Smooth muscle cell (in vitro differentiated cells): ENCODE data around the gene PARVA. TPM values are rescaled to one million over a fixed set of nuclear protein-coding genes. Genes with fewer than 3 reads are reported as not detected.
A peak's percentile ranks its signal among the peaks of the same experiment; 100 is the strongest.

Experiments used
- DNase-seq: peaks from one replicate; lab custom pipeline; 2025; ENCODE audit not compliant: unreplicated experiment; lab: John Stamatoyannopoulos, UW
- H2AFZ ChIP-seq: fragments of 200-600 bp; sonication (generic); 2 replicates; pipeline ENCODE4 v1.6.0; 2016; ENCODE audit warnings: antibody characterized with exemption, low read depth, mild to moderate bottlenecking
- H3F3A ChIP-seq: fragments of 200-600 bp; sonication (generic); 2 replicates; pipeline ENCODE4 v1.6.0; 2017; ENCODE audit warnings: antibody characterized with exemption, low read depth
- H3K27ac ChIP-seq: fragments of 200-600 bp; sonication (generic); 2 replicates; pipeline ENCODE4 v1.5.1; 2016; ENCODE audit warnings: low read depth, mild to moderate bottlenecking
- H3K27me3 ChIP-seq: fragments of 200-600 bp; sonication (generic); 2 replicates; pipeline ENCODE4 v1.6.1; 2016; ENCODE audit warnings: low read depth, mild to moderate bottlenecking
- H3K36me3 ChIP-seq: fragments of 200-600 bp; sonication (generic); 2 replicates; pipeline ENCODE4 v1.5.1; 2016; ENCODE audit warnings: low read depth
- H3K4me1 ChIP-seq: fragments of 200-600 bp; sonication (generic); 2 replicates; pipeline ENCODE4 v1.5.1; 2016; ENCODE audit warnings: low read depth
- H3K4me2 ChIP-seq: fragments of 200-600 bp; sonication (generic); 2 replicates; pipeline ENCODE4 v1.6.0; 2016; ENCODE audit warnings: mild to moderate bottlenecking
- H3K4me3 ChIP-seq: fragments of 200-600 bp; sonication (generic); 2 replicates; pipeline ENCODE4 v1.5.1; 2016; ENCODE audit warnings: mild to moderate bottlenecking
- H3K79me2 ChIP-seq: fragments of 200-600 bp; sonication (generic); 2 replicates; pipeline ENCODE4 v1.6.0; 2016; ENCODE audit warnings: low read depth, mild to moderate bottlenecking
- H3K9ac ChIP-seq: fragments of 200-600 bp; sonication (generic); 2 replicates; pipeline ENCODE4 v1.6.0; 2016; ENCODE audit warnings: low read depth
- H3K9me3 ChIP-seq: fragments of 200-600 bp; sonication (generic); replicated peaks from 2 replicates; pipeline ENCODE4 v1.5.1; 2016; ENCODE audit warnings: low read depth
- H4K20me1 ChIP-seq: fragments of 200-600 bp; sonication (generic); 2 replicates; pipeline ENCODE4 v1.6.0; 2016; ENCODE audit warnings: low read depth
- WGBS: methylation state at CpG from one replicate; pipeline ENCODE4 v1.1.7; 2016; ENCODE audit warnings: low lambda C conversion rate; 5-methylcytosine and 5-hydroxymethylcytosine counted together
- polyA plus RNA-seq: library from polyadenylated mRNA; unstranded; fragments of >200 nt; fragmentation: Nextera tagmentation; extraction: Ambion mirVana; gene quantifications from 2 replicates; pipeline ENCODE4 v1.2.1, GENCODE V29; 2016
- total RNA-seq: library from RNA; depleted of rRNA; stranded (reverse); fragments of >200 nt; gene quantifications from 2 replicates; pipeline ENCODE4 v1.2.3, GENCODE V29; 2014
- TF ChIP-seq, protein P1 (sequence below): fragments of 200-600 bp; sonication (generic); IDR thresholded peaks from 2 replicates; pipeline ENCODE4 v1.5.1; 2017; ENCODE audit warnings: borderline replicate concordance, mild to moderate bottlenecking, antibody characterized with exemption; ENCODE audit not compliant: insufficient read depth, poor library complexity, severe bottlenecking

PARVA gene
- total and polyA plus RNA-seq, 2 experiments from 2014 or later = 73.9 to 99.4 TPM

- no peaks in the 10 kb centered on the region for H3F3A ChIP-seq
- H3K36me3 ChIP-seq = peaks cover 21% of the 10 kb centered on the region
- no peak overlapping the region for H3K4me3 ChIP-seq
- no peak overlapping the region for H3K9ac ChIP-seq
- TF ChIP-seq, protein P1, sequence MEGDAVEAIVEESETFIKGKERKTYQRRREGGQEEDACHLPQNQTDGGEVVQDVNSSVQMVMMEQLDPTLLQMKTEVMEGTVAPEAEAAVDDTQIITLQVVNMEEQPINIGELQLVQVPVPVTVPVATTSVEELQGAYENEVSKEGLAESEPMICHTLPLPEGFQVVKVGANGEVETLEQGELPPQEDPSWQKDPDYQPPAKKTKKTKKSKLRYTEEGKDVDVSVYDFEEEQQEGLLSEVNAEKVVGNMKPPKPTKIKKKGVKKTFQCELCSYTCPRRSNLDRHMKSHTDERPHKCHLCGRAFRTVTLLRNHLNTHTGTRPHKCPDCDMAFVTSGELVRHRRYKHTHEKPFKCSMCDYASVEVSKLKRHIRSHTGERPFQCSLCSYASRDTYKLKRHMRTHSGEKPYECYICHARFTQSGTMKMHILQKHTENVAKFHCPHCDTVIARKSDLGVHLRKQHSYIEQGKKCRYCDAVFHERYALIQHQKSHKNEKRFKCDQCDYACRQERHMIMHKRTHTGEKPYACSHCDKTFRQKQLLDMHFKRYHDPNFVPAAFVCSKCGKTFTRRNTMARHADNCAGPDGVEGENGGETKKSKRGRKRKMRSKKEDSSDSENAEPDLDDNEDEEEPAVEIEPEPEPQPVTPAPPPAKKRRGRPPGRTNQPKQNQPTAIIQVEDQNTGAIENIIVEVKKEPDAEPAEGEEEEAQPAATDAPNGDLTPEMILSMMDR = no peak
- peaks cover 10% of the 10 kb centered on the region for H3K9me3 ChIP-seq
- H3K27ac ChIP-seq = no peak overlapping the region
- no peaks in the 10 kb centered on the region for H4K20me1 ChIP-seq
- H3K79me2 ChIP-seq = peaks cover 15% of the 10 kb centered on the region
- WGBS = 100% methylated on average over 1 of the region's 1 CpG
- DNase-seq = no peak
- H3K4me1 ChIP-seq = no peaks in the 10 kb centered on the region
- H3K4me2 ChIP-seq = no peak overlapping the region
- no peak overlapping the region for H2AFZ ChIP-seq
- no peaks in the 10 kb centered on the region for H3K27me3 ChIP-seq
Measured at GRCh38 chr11:12489246-12489772, 111.9 kb downstream of the PARVA start.

DNA sequence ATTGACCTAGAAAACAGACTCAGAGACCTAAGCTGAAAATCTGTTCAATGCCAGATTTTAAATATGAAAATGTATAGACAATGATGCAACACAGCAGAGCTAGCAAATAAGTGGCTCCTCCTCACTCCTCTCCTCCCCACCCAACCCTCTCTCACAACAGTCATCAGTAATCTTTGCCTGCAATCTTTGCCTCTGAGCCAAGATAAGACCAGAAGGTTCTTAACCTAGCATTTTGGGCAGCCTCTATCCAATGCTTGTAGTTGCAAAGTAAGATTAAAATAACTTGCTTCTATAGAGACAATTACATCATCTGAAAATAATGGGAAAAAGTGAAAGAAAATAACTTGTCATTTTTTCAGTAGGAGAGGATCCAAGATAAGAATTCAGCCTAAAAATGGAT, 117.3 kb downstream of the PARVA start:
- Histone ChIP-seq H4K20me1 (no peaks in the 10 kb centered on the region), H3K27me3 (no peaks in the 10 kb centered on the region), H3K9ac (no peak overlapping the region), H3K4me2 (no peak overlapping the region), H3K9me3 (no peaks in the 10 kb centered on the region), H3K27ac (peak overlapping the region; percentile 7), H3K4me3 (no peak overlapping the region), H3K36me3 (peaks cover 7% of the 10 kb centered on the region), H3K4me1 (no peaks in the 10 kb centered on the region), H2AFZ (no peak overlapping the region), H3F3A (peaks cover 8% of the 10 kb centered on the region), H3K79me2 (peaks cover 4% of the 10 kb centered on the region)
- TF ChIP-seq, protein P1 = no peak
- DNase-seq = no peak

GRCh38 chr11:12496181-12497025, 119.0 kb downstream of the PARVA start:
- H3K9ac ChIP-seq = no peak overlapping the region

More at GRCh38 chr11:12496181-12497025, 119.0 kb downstream of the PARVA start:
- Histone ChIP-seq H3K4me2 (no peak overlapping the region), H3K4me1 (no peaks in the 10 kb centered on the region), H3K4me3 (no peak overlapping the region), H2AFZ (no peak overlapping the region), H3K9me3 (no peaks in the 10 kb centered on the region), H3K27me3 (no peaks in the 10 kb centered on the region), H3K36me3 (peaks cover 5% of the 10 kb centered on the region), H3K27ac (no peak overlapping the region), H3F3A (peaks cover 11% of the 10 kb centered on the region), H4K20me1 (no peaks in the 10 kb centered on the region), H3K79me2 (peaks cover 4% of the 10 kb centered on the region)
- 88% methylated on average over 6 of the region's 6 CpGs for WGBS
- DNase-seq = no peak
- TF ChIP-seq, protein P1 = peak; percentile 33
